GM12892 (cell line): Measurements from ENCODE around the gene HMCES.

Experiments used
- POLR2A ChIP-seq: IDR thresholded peaks from 2 replicates; pipeline ENCODE4 v1.6.1; 2011; ENCODE audit warnings: low read depth, low read length, control low read depth
- TAF1 ChIP-seq: IDR thresholded peaks from 2 replicates; pipeline ENCODE4 v1.6.1; 2011; ENCODE audit warnings: low read depth, mild to moderate bottlenecking, control low read depth, low read length, borderline replicate concordance

DNA sequence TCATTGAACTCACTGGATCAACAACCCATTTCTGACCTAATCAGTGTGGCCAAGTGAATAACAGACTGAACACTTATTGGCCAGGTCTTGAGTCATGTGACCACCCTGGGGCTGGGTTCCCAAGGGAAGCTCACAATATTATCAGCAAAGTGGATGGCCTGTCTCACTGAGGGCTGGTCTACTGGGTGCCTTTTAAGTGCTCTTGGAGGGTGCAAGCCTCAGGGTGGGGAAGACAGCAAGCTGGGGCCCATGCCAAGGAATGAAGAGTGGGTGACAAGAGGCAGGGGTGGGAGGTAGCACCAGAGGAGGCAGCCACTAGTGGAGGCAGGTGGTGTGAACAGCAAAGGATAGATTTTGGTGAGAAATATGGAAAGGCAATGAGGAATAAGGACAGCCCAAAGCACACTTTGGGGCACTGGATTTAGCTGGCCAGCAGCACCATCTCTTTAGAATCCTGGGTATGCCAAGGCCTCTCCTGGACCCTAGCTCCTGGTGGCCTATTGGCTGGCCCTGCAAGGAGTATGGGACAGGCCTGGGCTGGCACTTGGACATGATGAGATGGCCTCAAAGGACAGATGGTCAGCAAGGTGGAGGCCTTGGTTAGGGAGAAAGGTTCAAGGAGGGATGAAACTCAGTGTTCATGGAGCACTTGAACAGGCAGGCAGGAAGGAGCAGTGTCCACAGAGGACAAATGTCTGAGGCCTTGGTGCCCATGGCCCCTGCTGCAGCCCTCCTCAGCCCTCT is 34.2 kb downstream of the HMCES start:
- TF ChIP-seq POLR2A (no peak; the same call in 1 of the 2 replicates), TAF1 (no peak)
